Neural cell (in vitro differentiated cells): ENCODE data around the gene CLSTN1.

ENCODE experiments used
- CTCF ChIP-seq: fragments of 450-650 bp; IDR thresholded peaks from 2 replicates; pipeline ENCODE4 v1.5.1; 2014; ENCODE audit warnings: antibody characterized with exemption, mild to moderate bottlenecking, moderate library complexity; ENCODE audit not compliant: poor library complexity, severe bottlenecking
- EP300 ChIP-seq: fragments of 450-650 bp; conservative IDR thresholded peaks from 2 replicates; pipeline ENCODE4 v1.6.1; 2014; ENCODE audit warnings: antibody characterized with exemption, mild to moderate bottlenecking, moderate library complexity; ENCODE audit not compliant: poor library complexity, severe bottlenecking
- EZH2 ChIP-seq: fragments of 200-600, 300-800 bp; shearing (Covaris generic), sonication (generic); IDR thresholded peaks from 2 replicates; pipeline ENCODE4 v1.6.1; 2014; ENCODE audit warnings: antibody characterized with exemption, low read length, borderline replicate concordance, mild to moderate bottlenecking; ENCODE audit not compliant: insufficient read depth, poor library complexity, severe bottlenecking
- POLR2AphosphoS5 ChIP-seq: IDR thresholded peaks from 2 replicates; pipeline ENCODE4 v1.6.1; 2012
- RAD21 ChIP-seq: fragments of 450-650 bp; conservative IDR thresholded peaks from 2 replicates; pipeline ENCODE4 v1.6.1; 2014; ENCODE audit warnings: antibody characterized with exemption, mild to moderate bottlenecking, moderate library complexity
- REST ChIP-seq: IDR thresholded peaks from 2 replicates; pipeline ENCODE4 v1.6.1; 2012; ENCODE audit warnings: borderline replicate concordance
- SMC3 ChIP-seq: fragments of 450-650 bp; conservative IDR thresholded peaks from 2 replicates; pipeline ENCODE4 v1.6.1; 2014; ENCODE audit warnings: antibody characterized with exemption, mild to moderate bottlenecking, moderate library complexity; ENCODE audit not compliant: poor library complexity

GRCh38 chr1:9836632-9836960 lies 12.8 kb upstream of the CLSTN1 start:
- TF ChIP-seq POLR2AphosphoS5, result no peak
- no peak for TF ChIP-seq EZH2
- TF ChIP-seq CTCF, result no peak
- no peak for TF ChIP-seq EP300
- no peak for TF ChIP-seq REST
- no peak for TF ChIP-seq RAD21
- TF ChIP-seq SMC3, result no peak
